Stimulated activated CD4-positive, alpha-beta T cell treated with anti-CD3 and anti-CD28 coated beads, Interleukin-1b, Interleukin-23, amount 100 ng/mL, for 1 hour (primary cell): ENCODE measurements around the gene MINDY4B.
"Not testable (repeated sequence)": the region's sequence is repeated elsewhere in the genome, so short reads cannot be mapped to it uniquely, and the experiment has no call there.

Source experiments
- DNase-seq, 2 donors: peaks; one replicate each; pipeline ENCODE4 v3.0.0-alpha.2; 2020; ENCODE audit warnings: low read depth in 2 of 2

The MINDY4B gene

DNA sequence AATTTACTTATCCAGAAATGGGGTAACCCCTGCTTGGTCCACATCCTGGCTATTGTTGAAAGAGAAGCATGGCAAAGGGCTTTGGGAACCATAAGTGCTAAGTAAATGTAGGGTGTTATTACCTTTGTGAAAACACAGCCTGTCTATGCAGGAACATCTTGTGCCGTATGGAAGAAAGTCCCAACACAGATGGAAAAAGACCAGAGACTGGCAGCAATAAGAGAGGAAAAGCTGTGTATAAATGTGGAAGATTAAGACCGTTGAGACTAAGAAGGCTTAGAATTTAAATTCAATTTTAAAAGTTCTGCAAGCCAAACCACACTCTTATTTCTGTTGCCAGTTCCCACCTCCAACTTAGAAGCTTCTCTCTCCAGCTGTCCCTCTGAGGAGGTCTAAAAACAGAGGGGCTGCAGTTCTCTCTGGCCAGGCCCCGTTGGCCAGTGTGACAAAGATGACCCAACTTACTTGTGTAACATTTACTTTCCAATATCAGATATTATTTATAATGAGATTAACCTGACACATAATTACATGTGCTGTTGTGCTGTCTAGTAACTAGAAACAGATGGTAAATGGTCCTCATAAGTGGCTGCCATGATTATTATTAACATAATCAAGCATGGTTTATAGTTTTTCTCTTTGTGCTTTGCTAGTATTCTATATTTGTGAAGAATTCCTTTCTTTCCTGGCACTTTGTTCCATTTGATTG is 7.0 kb downstream of the MINDY4B start:
- no peak for DNase-seq

GRCh38 chr3:150897592-150897991 is 7.6 kb downstream of the MINDY4B start:
- no peak for DNase-seq

DNA sequence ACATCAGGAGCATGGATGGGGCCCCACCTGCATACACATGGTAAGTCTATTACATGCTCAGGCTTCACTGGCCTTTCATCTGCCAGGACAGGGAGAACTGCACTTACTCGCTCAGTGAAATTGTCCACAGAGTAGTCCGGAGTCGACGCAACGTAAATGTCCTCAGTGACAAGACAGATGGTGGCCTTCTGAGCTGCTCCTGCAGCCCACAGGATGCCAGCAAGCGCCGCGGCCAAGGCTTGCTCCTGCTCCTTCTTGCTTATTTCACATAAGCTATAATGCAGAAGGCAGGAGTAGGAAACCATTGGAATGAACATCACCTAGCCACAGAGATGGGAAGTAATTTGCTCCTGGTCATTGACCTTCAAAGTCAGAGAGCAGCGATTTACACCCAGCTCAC is 14.4 kb downstream of the MINDY4B start:
- no peak for DNase-seq

DNA sequence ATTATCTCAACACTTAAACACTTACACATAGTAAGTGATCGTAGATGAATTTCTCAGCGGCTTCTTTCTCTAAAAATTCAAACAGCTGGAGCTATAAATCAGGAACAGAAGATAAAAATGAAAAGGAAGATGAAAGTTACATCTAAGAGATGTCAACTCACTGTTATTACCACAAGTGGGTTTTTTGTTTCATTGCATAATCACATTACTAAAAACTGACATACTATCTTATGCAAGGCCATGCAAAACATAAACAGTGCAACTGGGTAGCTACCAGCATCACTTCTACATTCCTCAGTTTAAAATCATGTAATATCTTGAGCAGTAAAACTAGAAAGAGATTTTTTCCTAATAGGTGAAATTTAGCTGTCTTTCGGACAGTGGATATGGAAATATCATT is 14.9 kb downstream of the MINDY4B start:
- DNase-seq, result no peak

- no peak for DNase-seq
Measured at GRCh38 chr3:150889106-150889505, 16.1 kb downstream of the MINDY4B start.

DNA sequence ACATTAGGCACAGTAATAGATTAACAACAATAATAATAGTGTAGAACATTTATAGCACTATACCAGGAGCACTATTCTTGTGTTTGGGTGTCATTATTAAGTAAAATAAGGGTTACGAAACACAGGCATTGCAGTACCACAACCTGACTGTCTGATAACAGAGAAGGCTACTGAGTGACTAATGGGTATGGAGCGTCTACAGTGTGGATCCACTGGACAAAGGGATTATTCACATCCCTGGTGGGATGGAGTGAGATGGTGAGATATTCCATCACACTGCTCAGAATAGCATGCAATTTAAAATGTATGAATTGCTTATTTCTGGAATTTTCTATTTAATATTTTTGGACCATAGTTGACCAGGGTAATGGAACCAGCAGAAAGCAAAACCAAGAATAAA is 18.2 kb downstream of the MINDY4B start:
- no peak for DNase-seq

- DNase-seq, result no peak
Measured at GRCh38 chr3:150885535-150885934, 19.7 kb downstream of the MINDY4B start.

DNA sequence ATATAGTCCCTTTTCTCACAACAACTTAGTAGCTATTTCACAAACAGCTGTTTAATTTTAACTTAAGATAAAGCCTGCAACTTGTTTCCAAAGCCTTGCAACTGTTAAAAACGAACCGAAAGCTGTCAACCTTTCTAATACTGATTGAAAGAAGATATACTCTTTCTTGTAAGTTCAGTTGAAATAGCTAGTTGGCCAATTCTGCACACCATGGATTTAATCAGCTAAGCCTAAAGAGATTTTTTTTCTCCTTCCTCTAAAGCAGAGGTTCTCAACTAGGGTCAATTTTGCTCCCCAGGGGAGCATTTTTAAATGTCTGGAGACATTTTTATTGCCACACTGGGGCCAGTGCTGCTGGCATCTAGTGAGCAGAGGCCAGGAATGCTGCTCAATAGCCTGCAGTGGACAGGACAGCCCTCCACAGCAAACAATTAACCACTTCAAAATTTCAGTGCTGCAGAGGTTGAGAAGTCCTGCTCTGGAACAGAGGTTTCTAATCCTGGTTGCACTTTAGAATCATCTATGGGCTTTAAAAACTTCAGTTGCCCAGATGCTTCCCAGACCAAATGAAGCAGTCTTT is 26.2 kb downstream of the MINDY4B start:
- DNase-seq, result no peak

- DNase-seq, result no peak
Measured at GRCh38 chr3:150878290-150878689, 26.9 kb downstream of the MINDY4B start.

DNA sequence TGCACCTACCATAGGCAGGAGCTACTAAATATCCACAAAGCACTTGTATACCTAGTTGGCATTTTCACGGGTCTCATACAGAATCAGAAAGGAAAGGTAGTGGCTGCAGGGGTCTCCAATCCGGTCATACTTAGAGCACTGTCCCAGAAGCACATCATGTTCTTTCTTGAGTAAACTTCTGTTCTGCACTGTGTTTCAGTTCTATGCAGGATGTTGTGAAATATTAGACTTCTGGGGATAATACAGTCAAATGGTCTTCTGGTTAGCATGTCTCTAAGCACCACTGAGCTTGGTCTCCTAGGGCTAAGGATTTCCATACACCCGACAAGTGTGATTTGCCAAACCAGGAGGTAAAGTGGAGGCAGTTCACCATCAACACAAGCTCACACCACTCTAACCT is 27.9 kb downstream of the MINDY4B start:
- DNase-seq, result no peak

GRCh38 chr3:150876611-150877265 is 28.5 kb downstream of the MINDY4B start:
- DNase-seq, result no peak

- DNase-seq, result no peak
Measured at GRCh38 chr3:150875548-150875947, 29.7 kb downstream of the MINDY4B start.

DNA sequence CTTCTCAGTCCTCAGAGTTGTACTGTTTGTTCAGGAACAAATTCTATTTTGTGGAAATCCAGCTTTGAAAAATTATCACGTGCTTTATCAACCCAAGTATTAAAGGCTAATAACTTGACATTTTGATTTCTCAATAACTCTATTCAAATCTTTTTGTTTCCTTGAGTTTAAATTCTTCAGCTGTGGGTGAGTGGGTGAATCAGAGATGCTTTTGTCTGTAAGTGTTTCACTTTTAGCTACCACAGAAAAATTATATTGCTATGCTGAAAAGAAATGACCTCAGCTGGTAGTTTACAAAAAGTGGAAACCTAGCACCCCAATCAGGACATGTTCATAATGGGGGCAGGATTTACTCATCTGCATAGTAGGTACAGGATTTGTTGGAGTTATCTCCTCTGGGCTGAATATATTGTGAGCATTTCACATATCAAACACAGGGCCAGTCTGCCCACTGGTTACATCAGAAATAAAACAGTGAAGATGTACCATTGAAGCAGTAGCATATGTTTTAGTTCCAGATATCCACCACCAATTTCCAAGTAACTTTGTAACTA is 30.5 kb downstream of the MINDY4B start:
- no peak for DNase-seq

DNA sequence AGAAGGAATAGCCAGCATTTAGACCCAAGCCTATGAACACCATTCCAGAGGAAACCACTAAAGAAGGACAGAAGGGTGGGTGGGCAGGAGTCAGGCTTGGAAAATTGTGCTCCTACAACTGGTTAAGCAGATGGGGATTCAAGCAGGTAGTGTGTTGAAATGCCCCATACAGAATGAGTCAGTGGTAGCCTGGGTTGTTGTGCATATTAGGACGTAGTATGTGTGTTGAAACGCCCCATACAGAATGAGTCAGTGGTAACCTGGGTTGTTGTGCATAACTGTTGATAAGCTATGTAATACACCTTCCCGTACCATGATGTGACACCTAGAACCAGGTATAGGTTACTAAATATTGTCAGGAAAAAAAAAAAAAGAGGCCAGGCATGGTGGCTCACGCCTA is 34.0 kb downstream of the MINDY4B start:
- no peak for DNase-seq

GRCh38 chr3:150870406-150870805 is 34.8 kb downstream of the MINDY4B start:
- DNase-seq, result no peak

- no peak for DNase-seq
Measured at GRCh38 chr3:150868282-150868681, 37.0 kb downstream of the MINDY4B start.

DNA sequence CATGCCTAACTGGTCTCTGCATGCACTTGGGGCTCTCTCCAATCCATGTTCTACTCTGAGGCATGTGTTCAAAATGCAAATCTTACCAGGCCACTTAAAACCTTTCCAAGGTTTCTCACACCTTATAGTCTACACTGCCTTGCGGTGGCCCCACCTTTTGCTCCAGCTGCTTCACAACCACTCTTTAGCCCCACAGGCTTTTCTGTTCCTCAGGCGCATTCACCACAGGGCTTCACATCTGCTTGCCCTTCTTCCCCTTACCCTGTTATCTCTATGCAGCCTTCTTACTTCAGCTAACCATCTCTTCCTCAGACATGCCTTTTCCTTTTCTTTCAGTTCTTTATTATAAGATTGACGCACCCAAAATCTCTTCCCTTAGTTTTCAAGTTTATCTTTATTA is 37.8 kb downstream of the MINDY4B start:
- DNase-seq, result no peak

GRCh38 chr3:150863921-150864320 is 41.3 kb downstream of the MINDY4B start:
- not testable (repeated sequence) for DNase-seq

- no peak for DNase-seq
Measured at GRCh38 chr3:150861851-150862250, 43.4 kb downstream of the MINDY4B start.

DNA sequence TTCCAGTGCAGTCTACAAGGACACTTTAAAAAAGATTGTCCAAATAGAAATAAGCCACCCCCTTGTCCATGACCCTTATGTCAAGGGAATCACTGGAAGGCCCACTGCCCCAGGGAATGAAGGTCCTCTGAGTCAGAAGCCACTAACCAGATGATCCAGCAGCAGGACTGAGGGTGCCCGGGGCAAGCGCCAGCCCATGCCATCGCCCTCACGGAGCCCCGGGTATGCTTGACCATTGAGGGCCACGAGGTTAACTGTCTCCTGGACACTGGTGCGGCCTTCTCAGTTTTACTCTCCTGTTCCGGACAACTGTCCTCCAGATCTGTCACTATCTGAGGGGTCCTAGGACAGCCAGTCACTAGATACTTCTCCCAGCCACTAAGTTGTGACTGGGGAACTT is 47.3 kb downstream of the MINDY4B start:
- not testable (repeated sequence) for DNase-seq

DNA sequence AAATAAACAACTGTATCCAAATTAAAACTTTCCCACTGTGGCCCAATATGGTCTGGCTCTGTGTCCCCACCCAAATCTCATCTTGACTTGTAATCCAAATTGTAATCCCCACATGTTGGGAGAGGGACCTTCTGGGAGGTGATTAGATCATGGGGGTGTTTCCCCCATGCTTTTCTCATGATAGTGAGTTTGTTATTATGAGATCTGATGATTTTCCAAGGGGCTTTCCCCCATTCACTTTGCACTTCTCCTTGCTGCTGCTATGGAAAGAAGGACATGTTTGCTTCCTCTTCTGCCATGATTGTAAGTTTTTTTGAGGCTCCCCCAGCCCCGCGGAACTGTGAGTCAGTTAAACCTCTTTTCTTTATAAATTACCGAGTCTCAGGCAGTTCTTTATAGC is 55.0 kb downstream of the MINDY4B start:
- DNase-seq, result no peak

- DNase-seq, result no peak
Measured at GRCh38 chr3:150848864-150849263, 56.4 kb downstream of the MINDY4B start.

- no peak for DNase-seq
Measured at GRCh38 chr3:150847433-150847832, 57.8 kb downstream of the MINDY4B start.
